ENCODE measurements around the gene STAB1. TPM values are rescaled to one million over a fixed set of nuclear protein-coding genes. Genes with fewer than 3 reads are reported as not detected.

Gene STAB1
- total RNA-seq, 1 donor from 2014 or later, result 67.2 TPM

- no peaks in the 10 kb centered on the region for H3K27me3 ChIP-seq (ENCODE audit: low read depth)
- no peaks in the 10 kb centered on the region for H3K9me3 ChIP-seq (replicated peaks)
- H3K4me1 ChIP-seq, result peaks cover 35% of the 10 kb centered on the region
- no peak overlapping the region for H3K27ac ChIP-seq (replicated peaks)
- peak; percentile 10 for DNase-seq
- H3K4me3 ChIP-seq, result no peak overlapping the region
- peaks cover 29% of the 10 kb centered on the region for H3K36me3 ChIP-seq
- no peak for TF ChIP-seq CTCF (IDR thresholded peaks at IDR 0.05; ENCODE audit: borderline replicate concordance)
- intact Hi-C loops (cut with micrococcal nuclease), result no loop called here
Measured at GRCh38 chr3:52522651-52523251, 27.6 kb downstream of the STAB1 start.

- no peaks in the 10 kb centered on the region for H3K27me3 ChIP-seq (ENCODE audit: low read depth)
- H3K4me3 ChIP-seq, result no peak overlapping the region
- H3K4me1 ChIP-seq, result peaks cover 39% of the 10 kb centered on the region
- H3K9me3 ChIP-seq (replicated peaks), result no peaks in the 10 kb centered on the region
- intact Hi-C loops (cut with micrococcal nuclease), result no loop called here
- no peak for TF ChIP-seq CTCF (IDR thresholded peaks at IDR 0.05; ENCODE audit: borderline replicate concordance)
- peak; percentile 13 for DNase-seq
- H3K36me3 ChIP-seq, result peaks cover 32% of the 10 kb centered on the region
- peak overlapping the region; percentile 88 for H3K27ac ChIP-seq (replicated peaks)
Measured at GRCh38 chr3:52523386-52524257, 28.5 kb downstream of the STAB1 start.

- H3K9me3 ChIP-seq (replicated peaks), result no peaks in the 10 kb centered on the region
- peak; percentile 8 for DNase-seq
- no peak for TF ChIP-seq CTCF (IDR thresholded peaks at IDR 0.05; ENCODE audit: borderline replicate concordance)
- intact Hi-C loops (cut with micrococcal nuclease), result no loop called here
- H3K4me1 ChIP-seq, result peaks cover 45% of the 10 kb centered on the region
- H3K4me3 ChIP-seq, result no peak overlapping the region
- peaks cover 32% of the 10 kb centered on the region for H3K36me3 ChIP-seq
- H3K27me3 ChIP-seq (ENCODE audit: low read depth), result no peaks in the 10 kb centered on the region
- peak overlapping the region; percentile 88 for H3K27ac ChIP-seq (replicated peaks)
Measured at GRCh38 chr3:52524258-52524751, 29.2 kb downstream of the STAB1 start.

GRCh38 chr3:52524752-52525679 is 29.9 kb downstream of the STAB1 start:
- peak; percentile 61 for DNase-seq
- Histone ChIP-seq H3K27me3 (ENCODE audit: low read depth) (no peaks in the 10 kb centered on the region), H3K4me1 (peaks cover 52% of the 10 kb centered on the region), H3K9me3 (replicated peaks) (no peaks in the 10 kb centered on the region), H3K27ac (replicated peaks) (peak overlapping the region; percentile 88), H3K4me3 (peak overlapping the region; percentile 34), H3K36me3 (peaks cover 27% of the 10 kb centered on the region)
- TF ChIP-seq CTCF (IDR thresholded peaks at IDR 0.05; ENCODE audit: borderline replicate concordance), result no peak
- intact Hi-C loops (cut with micrococcal nuclease), result no loop called here

All from left ventricle myocardium inferior (tissue), 1 donor.